GM18502 (cell line): ENCODE data around the gene TLR7.

Experiments
- ATAC-seq: cut with Tn5 transposase; IDR thresholded peaks from one replicate; pipeline ENCODE4 v1.9.1; 2021; ENCODE audit warnings: mild to moderate bottlenecking; ENCODE audit not compliant: unreplicated experiment, poor library complexity

Gene TLR7

GRCh38 chrX:12921886-12922598 is 55.2 kb downstream of the TLR7 start:
- no peak for ATAC-seq

GRCh38 chrX:12922599-12922919 is 55.7 kb downstream of the TLR7 start:
- no peak for ATAC-seq

GRCh38 chrX:12929701-12930100 is 62.8 kb downstream of the TLR7 start:
- no peak for ATAC-seq

GRCh38 chrX:12930150-12930549 is 63.3 kb downstream of the TLR7 start:
- ATAC-seq = no peak

GRCh38 chrX:12932244-12932643 is 65.4 kb downstream of the TLR7 start:
- ATAC-seq = no peak

- ATAC-seq = no peak
Observed at GRCh38 chrX:12934850-12935249, 68.0 kb downstream of the TLR7 start.

GRCh38 chrX:12936947-12937346 is 70.1 kb downstream of the TLR7 start:
- no peak for ATAC-seq
